Measurements from ENCODE around the gene FBLN1.
"Not testable (repeated sequence)": the region's sequence is repeated elsewhere in the genome, so short reads cannot be mapped to it uniquely, and the experiment has no call there.

FBLN1 gene

DNA sequence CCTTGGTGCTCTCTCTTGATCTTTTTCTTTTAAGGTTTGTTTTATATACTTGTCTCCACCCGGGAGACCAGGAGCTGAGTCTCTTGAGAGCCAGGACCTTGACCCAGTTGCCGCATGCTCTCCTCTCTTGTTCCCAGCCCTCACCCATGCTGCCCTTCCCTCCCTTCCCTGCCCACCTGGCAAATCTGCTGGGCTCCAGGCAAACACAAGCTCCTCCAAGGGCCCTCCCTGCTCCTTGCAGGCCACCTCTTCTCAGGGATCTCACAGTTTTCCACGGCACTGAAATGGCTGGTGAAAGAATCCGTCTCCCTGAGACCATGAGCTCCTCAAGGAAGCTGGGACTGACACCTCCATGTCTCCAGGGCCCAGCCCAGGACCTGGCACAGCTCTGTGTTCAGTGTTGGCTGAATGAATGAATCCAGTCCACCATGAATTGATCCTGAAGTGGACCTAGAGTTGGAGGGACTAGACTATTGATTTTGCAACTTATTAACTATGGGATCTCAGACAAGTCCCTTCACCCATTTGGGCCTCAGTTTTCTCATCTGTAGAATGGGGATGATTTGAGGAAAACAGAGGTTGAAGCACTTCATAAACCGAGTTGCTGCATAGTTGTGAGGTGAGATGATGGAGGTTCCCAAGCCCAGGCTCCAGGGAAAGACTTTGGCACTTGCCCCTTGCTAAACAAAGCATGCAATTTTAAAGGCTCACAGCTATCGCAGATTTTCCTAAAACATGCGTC lies 25.1 kb upstream of the FBLN1 start:
- no peak for DNase-seq

DNA sequence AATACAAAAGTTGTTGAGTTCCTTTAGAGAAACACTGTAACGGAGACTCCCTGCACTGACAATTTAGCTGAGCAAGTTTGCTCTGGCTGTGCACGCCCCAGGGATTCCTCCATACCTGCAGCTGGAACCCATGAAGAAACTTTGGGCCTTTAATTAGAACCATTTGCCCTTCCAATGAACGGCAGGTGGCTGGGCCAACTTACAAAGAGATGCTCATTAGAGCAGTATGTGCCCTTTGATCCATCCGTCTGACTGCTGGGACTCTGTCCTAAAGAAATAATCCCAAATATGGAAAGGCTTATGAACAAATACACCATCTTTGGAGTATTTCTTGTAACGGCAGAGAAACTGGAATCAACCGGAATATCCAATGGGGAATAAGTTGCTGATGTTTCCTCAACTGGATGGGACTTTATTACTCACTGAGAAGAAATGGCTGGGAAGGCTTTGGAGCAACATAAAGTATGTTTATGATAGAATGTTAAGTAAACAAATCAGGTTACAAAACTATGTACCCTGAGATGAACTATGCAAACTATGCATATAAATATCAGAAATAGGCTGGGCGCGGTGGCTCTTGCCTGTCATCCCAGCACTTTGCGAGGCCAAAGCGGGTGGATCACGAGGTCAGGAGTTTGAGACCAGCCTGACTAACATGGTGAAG lies 24.4 kb upstream of the FBLN1 start:
- DNase-seq: no peak

DNA sequence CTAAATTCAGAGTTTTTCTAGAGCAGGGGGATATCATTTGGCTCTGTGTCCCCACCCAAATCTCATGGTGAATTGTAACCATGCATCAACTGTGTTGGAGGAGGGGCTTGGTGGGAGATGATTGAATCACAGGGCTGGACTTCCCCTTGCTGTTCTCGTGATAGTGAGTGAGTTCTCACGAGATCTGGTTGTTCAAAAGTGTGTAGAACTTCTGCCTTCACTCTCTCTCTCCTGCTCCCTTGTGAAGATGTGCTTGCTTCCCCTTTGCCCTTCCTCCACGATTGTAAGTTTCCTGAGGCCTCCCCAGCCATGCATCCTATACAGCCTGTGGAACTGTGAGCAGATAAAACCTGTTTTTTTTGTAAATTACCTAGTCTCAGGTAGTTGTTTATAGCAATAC lies 22.0 kb upstream of the FBLN1 start:
- no peak for DNase-seq

DNA sequence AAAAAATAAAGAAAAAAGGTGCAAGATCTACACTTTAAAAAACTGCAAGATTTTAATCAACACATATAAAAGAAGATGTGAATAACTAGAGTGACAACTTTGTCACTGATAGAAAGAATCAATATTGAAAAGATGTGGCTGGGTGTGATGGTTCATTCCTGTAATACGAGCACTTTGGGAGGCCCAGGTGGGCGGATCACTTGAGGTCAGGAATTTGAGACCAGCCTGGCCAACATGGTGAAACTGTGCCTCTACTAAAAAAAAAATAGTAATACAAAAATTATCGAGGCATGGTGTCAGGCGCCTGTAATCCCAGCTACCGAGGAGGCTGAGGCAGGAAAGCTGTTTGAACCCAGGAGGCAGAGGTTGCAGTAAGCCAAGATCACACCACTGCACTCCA lies 21.0 kb upstream of the FBLN1 start:
- no peak for DNase-seq

DNA sequence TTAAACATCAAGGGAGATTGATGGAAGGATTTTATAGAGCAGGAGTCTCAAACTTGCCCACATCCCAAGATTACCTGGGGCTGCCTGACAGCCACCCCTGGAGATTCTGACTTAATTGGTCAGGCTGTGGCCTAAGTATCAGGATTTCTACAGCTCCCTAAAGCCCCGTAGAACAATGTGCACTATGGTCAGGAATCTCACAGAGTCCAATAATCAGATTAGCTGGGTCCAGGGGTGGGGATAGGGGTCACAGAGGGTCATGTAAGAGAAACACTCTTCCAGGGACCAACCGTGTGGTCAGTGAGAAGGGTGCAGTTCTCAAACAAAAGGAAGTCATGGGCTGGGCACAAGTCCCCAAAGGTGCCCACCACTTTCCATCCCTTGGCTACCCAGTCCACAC lies 20.5 kb upstream of the FBLN1 start:
- DNase-seq: no peak

DNA sequence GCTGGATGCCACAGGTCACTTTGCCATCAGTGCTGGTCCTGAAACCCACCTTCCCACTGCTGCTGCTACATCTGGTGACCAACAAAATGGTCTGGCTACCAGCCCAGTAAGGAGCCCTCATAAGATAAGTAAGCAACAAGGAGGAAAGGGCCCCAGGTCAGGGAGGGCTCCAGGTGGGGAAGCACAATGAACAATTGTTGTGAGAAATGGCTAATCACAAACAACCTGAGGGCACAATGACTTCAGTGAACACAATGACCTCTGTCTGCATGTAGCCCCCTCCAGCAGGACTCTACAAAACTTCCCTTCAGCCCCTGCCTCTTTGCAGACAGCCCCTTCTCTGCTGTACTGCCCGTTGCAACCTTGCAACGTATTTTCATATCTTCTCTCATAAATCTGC lies 19.4 kb upstream of the FBLN1 start:
- DNase-seq: no peak

DNA sequence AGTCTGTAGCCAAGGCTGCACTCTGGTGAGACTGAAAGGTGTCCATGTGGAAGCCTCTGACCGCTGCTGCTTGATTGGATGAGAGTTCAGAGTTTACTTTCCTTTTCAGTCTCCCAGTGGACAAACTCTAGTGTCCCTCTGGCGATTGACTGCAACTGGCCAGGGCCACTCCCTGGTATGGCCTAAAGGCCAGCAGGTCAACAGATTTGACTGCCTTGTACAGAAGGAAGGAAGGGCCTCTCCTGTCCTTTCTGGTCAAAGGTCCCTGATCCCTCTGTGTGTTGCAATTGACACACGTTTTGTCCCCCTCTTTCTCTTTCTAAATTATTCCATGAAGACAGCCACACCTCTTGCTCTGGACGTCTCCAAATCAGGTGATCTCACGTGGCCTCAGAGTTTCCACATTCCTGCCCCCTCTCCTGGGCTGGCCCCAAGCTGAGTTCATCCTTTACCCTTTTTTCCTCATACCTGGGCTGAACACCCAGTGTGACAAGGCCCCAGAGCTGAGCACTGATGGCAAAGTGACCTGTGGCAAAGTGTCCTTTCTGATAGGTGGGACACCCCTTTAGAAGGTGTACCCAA lies 18.7 kb upstream of the FBLN1 start:
- no peak for DNase-seq

DNA sequence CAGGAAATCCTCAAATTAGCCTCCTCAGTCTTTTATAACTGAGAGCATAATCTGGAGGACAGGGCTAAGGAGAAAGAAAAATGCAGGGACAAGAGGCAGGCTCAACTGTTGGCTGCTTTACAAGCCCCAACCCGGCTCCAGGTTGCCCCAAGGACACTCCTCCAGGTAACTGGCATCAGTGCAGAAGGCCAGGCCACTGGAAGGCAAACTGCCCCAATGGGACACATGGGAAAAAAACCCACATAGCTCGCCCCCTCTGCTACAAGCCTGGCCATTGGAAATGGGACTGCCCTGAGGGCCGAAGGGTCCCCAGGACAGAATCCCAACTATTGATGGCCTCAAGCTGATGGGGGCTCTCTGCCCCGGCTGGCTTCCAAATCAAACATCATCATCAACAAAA lies 17.9 kb upstream of the FBLN1 start:
- DNase-seq: no peak

DNA sequence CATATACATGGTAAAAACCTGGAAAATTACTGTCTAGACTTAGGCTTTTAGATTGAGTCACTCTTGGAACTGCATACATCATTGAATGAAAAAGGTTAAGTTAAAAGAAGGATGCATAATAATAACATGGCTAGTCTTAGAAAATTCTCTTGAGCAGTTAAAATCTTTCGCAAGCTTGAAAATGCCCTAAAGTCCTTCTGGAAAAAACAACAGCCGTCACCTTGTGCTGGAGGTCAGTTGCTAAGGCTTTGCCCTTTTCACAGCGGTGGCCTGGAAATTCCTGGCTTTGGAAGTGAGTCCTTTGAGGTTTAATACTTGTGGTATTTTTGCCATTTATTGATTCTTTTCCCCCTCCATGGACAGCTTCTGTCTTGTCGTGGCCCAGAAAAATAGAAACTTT lies 17.4 kb upstream of the FBLN1 start:
- DNase-seq: no peak

DNA sequence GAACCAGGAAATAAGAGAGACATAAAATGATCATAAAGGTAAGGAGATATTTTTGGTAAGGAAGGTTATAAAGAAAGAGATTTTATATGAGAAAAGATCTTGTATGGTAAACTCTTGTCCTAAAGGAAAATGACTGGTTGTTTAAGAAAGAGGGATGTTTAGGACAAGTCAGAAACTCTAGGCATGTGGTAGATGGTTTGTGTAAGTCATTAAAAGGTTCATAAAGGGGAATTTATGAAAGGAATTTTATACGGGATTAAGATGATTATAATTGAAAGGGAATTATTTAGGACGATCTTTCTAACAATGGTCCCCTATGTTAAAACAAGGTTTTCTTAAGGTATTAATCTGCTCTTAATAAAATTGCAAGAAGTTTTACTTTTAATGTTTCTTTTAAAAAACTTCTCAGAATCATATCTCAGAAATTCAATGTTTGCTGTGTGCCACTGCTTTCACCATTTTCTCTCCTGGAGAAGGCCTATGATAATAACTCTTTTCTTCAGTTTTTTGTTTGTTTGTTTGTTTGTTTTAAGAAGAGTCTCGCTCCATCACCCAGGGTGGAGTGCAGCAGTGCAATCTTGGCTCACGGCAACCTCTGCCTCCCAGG lies 13.8 kb upstream of the FBLN1 start:
- no peak for DNase-seq

DNA sequence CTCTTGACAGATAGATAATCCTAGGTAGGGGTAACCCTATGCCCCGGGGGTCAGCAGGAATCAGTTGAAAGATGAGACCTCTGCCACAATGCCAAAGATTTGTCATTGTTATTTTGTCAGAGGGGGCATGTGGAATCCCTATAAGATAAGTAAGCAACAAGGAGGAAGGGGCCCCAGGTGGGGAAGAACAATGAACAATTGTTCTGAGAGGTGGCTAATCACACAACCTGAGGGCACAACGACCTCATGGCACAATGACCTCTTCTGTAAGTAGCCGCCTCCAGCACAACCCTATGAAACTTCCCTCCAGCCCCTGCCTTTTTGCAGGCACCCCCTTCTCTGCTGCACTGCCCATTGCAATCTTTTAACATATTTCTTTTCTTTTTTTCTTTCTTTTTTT lies 11.8 kb upstream of the FBLN1 start:
- no peak for DNase-seq

DNA sequence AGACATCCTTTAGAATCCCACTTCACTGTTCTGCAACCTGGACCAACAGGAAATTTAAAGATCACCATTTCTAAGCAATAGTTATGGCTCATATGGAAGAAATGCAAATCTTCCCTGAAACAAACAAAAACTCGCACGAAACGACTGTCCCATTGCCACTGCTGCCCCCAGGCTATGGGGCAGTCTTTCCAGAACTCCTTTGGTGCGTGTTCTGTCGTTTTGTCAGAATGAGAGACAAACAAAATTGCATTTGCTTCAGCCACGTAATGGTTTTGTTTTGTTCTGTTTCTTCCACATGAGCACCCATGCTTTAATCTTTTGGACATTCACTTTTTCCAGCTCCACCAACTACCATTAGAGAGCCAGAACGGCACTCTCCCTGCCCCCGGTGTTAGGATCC lies 10.8 kb upstream of the FBLN1 start:
- no peak for DNase-seq

DNA sequence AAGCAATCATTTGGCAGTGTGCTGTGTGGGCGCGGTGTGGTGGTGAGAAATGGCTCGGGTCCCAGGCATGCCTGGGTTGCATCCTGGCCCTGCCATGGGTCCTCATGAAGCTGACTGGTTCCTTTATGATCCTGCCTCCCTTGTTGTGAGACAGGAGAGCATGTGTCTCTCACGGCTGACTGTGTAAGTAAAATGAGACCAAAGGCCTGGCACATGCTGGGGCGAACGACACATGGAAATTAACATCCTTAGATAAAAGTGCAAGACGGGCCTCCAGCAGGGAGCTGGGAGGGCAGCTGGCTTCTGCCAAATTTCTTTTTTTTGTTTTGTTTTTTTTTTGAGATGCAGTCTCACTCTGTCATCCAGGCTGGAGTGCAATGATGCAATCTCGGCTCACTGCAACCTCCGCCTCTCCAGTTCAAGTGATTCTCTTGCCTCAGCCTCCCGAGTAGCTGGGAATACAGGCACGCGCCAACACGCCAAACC lies 9.4 kb upstream of the FBLN1 start:
- DNase-seq: no peak

DNA sequence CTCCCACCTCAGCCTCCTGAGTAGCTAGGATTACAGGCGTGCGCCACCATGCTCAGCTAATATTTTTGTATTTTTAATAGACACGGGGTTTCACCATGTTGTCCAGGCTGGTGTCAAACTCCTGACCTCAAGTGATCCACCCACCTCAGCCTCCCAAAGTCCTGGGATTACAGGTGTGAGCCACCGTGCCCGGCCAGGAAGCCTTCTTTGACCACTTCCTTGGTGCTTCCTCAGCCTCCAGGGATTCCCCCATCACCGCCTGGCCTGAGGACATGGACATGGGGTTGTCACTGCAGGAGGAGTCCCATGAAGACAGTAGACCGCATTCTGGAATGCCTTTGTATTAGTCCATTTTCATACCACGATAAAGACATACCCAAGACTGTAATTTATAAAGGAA lies 8.4 kb upstream of the FBLN1 start:
- DNase-seq: not testable (repeated sequence)

DNA sequence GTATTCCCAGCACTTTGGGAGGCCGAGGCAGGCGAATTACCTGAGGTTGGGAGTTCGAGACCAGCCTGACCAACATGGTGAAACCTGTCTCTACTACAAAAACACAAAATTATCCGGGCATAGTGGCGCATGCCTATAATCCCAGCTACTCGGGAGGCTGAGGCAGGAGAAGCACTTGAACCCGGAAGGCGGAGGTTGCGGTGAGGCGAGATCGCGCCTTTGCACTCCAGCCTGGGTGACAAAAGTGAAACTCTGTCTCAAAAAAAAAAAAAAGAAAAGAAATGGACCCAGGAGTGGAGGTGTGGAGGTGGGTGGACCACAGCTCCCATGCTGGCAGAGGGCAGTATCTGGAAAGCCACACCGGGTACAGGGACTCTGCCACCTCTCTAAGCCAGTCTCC lies 7.1 kb upstream of the FBLN1 start:
- not testable (repeated sequence) for DNase-seq

DNA sequence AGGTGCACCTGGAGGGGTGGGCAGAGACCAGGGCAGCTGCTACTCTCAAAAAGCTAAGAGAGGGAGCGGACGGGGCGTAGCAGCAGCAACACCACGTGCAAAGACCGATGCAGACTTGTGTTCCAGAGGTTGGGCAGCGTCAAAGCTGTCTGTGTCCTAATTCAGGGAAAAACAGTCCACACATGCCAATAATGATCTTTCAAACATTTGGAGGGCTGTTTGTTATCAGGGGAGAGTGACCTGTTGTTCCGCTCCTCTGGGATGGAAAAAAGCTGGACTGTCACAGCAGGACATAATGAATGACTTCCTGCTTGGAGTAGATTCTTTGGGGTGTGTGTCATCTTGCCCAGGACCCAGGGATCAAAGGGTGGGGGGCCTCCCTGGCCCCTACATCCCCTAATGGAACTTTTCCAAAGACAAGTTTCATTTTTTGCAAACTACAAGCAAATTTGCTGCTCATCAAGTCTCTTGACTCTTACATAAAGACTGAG lies 6.2 kb upstream of the FBLN1 start:
- DNase-seq: no peak

DNA sequence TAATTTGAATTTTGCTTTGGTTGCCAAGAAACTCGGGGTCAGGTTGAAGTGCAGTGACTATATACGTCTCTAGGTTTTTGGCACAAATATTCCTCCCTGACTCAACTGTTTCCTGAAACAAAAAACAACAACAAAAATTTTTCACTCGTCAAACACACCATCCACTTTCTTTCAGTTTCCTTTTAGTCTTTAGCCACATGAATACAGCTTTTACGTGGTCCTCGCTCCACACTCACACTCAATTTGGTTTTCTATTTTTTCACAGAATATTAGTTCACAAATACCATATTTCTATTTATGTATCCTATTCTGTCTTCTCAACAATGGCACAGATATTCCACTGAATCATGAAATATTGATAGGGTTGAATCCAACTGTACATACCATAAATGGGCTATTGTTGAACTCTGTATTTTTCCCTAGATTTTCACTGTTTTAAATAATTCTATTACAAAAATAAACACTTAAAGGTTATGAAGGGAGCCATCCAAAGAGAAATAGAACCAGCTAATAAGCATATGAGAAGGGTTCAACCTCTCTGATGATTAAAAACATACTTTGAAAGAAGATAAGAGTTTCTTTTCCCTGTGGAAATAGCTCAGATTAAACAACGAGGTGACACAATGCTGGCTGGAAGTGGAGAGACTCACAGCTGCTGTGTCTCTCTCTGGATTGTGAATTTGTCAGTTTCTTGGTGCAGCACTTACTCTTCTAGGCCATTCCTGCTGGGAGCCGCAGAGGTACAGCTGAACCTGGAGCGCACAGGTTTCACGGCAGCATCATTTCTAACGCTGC lies 5.1 kb upstream of the FBLN1 start:
- no peak for DNase-seq

DNA sequence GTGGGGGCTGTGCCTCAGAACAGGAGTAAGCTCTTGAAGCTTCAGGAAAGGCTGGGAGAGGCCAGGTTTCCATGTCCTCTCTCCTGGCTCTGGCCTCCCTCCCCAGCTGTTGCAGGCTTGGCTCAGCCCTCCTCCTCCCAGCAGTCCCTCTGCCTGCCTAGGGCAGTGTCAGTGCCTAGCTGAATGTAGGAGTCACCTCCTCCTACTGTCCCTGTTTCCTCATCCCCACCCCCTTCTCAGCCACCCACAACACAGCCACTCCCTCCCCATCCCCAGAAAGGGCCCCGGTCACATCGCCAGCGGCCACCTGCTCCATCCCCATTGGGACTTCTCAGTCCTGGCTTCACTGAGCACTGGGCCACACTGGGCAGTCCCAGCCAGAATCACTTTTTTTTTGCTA lies 2.9 kb upstream of the FBLN1 start:
- DNase-seq: no peak

DNA sequence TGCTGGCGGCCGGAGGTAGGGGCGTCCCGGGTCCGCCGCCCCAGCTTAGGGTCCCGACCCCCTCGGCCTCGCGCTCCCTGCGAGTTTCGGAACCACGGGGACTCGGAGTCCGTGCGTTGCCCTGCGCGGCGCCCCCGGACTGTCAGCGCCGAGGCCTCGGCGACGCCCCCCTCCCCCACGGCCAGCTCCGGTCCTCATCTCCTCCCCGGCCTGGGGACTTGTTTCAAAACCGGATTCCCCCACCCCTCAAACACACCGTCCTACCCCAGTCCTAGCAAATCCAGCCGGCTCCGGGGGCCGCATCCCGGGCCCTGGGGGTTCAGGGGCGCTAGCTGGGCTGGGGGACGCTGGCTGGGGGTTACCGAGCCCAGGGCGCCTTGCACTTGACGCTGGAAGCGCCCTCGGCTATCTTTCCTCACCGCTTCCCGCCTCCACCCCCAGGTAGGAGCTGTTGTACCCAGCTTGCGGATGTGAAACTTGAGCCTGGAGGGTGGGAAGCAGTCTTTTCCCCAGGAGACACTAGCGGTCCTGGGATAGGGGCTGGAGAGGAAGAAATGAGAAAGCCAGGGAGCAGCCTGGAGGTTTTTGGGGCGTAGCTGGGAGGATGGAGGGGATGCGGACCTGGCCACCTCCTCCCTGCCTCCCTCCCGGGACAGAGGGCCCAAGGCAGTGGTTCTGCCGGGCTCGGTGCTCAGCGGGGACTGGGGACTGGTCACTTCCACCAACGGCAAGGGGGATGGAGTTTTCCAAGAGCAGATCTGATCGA lies 550 bp downstream of the FBLN1 start:
- DNase-seq: no peak

DNA sequence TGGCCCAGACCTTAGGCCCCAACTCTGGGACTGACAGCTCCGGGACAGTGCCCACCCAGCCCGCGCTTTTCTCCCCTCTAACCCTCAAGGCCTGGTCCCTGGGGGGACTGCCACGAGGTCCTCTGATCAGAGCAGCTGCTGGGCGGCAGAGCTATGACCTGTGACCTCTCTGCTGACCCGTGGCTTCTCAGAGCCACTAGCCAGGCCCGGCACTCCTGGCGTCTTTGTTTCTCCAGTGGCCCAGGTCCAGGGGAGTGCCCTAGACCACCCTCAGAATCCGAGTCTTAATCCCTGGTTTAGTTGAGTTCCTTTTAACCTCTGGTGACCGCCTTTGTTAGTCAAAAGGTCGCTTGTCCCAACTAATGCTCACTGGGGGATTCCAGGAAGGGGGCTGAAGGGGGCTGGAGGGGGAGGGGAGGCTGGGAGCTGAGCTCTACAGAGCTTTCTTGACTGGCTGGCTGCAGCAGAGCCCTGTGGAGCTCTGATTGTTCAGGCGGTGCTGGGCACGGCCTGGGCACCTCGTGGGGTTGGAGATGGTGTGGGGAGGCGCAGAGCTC lies 1.2 kb downstream of the FBLN1 start:
- DNase-seq: no peak
